Measurements from ENCODE around the gene HDAC9.

DNA sequence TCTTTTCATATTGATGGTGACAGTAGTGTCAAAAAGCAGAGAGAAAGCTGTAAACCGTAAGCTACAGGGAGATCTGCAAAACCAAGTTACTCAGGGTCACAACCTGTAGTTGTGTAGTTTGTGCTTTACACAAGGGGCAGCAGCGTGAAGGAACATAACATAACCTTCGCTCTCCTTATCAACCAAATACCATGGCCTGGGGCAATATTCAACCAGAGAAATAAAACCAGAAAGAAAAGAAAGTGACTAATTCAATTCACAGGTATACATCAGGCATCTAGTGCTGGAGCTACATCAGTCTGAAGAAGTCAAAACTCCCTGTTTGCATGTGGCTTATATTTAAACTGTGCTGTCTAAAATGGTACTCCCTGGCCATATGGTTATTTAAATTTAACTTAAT is 397.6 kb downstream of the HDAC9 start:
- TF ChIP-seq POLR2A (IDR thresholded peaks at IDR 0.05; ENCODE audit: low read length) (no peak), GATA1 (IDR thresholded peaks at IDR 0.05; ENCODE audit: low read depth, low read length) (no peak)

All from erythroblast (primary cell).